Ishikawa (cell line): Measurements from ENCODE around the gene PTPA.

Experiments used
- CEBPB ChIP-seq: IDR thresholded peaks from 2 replicates; pipeline ENCODE4 v1.6.1; 2012
- CREB1 ChIP-seq: IDR thresholded peaks from 2 replicates; pipeline ENCODE4 v1.6.1; 2012; ENCODE audit warnings: low read depth
- EGR1 ChIP-seq: IDR thresholded peaks from 2 replicates; pipeline ENCODE4 v1.6.1; 2012
- EP300 ChIP-seq: IDR thresholded peaks from 2 replicates; pipeline ENCODE4 v1.6.1; 2012; ENCODE audit warnings: borderline replicate concordance
- FOXM1 ChIP-seq: IDR thresholded peaks from 2 replicates; pipeline ENCODE4 v1.6.1; 2012; ENCODE audit warnings: low read depth, borderline replicate concordance
- NFIC ChIP-seq: IDR thresholded peaks from 2 replicates; pipeline ENCODE4 v1.6.1; 2012
- RAD21 ChIP-seq: IDR thresholded peaks from 2 replicates; pipeline ENCODE4 v1.6.1; 2012; ENCODE audit warnings: low read depth
- REST ChIP-seq: IDR thresholded peaks from 2 replicates; pipeline ENCODE4 v1.6.1; 2012; ENCODE audit warnings: low read depth, mild to moderate bottlenecking
- TAF1 ChIP-seq: IDR thresholded peaks from 2 replicates; pipeline ENCODE4 v1.6.1; 2012; ENCODE audit warnings: low read depth, mild to moderate bottlenecking
- TCF12 ChIP-seq: IDR thresholded peaks from 2 replicates; pipeline ENCODE4 v1.6.1; 2012; ENCODE audit warnings: low read depth
- TEAD4 ChIP-seq: IDR thresholded peaks from 2 replicates; pipeline ENCODE4 v1.6.1; 2012
- USF1 ChIP-seq: IDR thresholded peaks from 2 replicates; pipeline ENCODE4 v1.6.1; 2012
- YY1 ChIP-seq: IDR thresholded peaks from 2 replicates; pipeline ENCODE4 v1.6.1; 2012; ENCODE audit warnings: low read depth
- ZBTB7A ChIP-seq: IDR thresholded peaks from 2 replicates; pipeline ENCODE4 v1.6.1; 2012; ENCODE audit warnings: low read depth
- TF ChIP-seq, protein P1 (sequence below): IDR thresholded peaks from 2 replicates; pipeline ENCODE4 v1.6.1; 2012

Gene PTPA

DNA sequence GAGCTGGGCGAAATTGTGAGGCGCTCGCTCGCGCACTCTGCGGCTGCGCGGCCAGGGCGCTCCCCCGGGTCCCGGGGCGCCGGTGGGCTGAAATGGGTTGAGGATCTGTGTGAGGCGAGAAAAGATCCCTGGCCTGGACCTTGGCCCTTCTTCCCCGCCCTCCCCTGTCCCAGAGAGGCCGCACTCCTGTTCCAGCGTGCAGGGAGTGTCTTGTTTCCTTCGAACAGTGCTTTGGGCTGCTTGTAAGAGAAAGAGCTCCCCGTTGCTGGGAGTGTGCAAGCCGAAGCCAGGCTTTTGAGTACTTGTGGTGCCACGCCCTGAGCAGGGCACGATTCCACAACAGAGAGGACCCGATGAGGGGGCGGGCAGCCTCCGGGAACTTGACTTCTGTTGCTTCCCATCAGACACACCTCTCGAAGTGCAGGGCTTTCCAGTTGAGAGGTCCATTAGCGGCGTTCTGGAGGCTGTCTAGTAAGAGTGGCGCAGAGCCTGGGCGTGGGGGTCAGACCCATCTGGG, 29.8 kb upstream of the PTPA start:
- TF ChIP-seq USF1 (no peak), CREB1 (no peak)
- TF ChIP-seq, protein P1, sequence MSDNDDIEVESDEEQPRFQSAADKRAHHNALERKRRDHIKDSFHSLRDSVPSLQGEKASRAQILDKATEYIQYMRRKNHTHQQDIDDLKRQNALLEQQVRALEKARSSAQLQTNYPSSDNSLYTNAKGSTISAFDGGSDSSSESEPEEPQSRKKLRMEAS, result no peak

GRCh38 chr9:129084087-129084486, 27.1 kb upstream of the PTPA start:
- TF ChIP-seq CREB1 (no peak), YY1 (no peak)

GRCh38 chr9:129089246-129089645, 22.0 kb upstream of the PTPA start:
- TF ChIP-seq EGR1 (no peak), REST (no peak)
- TF ChIP-seq, protein P1, result no peak

DNA sequence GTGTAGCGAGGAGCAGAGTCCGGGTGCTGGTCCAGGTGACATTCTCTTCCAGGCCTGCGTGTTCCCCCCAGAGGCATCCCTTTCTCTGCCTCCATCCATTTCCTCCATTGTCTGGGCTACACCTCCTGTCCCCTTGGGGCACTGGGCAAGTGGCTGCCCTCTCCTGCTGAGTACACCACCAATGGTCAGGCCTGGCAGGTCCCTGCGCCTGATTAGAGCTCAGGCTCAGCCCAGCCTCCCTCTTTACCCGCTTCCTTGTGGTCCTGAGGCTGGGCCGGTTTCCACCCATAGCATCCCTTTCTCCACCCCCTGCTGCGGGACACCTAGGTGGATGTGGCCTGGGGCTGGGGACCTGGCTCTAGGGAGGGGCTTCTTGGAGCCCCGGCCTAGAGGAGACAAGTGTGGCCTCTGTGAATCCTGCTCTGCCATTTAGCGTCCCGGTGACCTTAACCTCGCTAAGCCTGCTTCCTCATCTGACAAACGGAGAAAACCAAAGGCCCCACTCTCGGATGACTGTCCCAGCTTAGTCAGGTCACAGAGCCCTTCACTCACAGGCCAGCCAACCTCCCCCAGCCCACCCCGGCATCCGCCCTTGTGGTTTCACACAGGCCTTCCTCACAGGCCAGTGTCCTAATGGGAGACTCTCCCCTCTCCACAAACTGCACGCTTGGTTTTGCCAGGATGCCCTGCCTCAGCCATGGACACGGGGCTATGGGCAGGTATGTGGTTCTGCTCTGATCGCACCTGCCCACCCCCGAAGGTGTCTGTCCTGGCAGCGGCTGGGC, 17.4 kb upstream of the PTPA start:
- TF ChIP-seq, protein P1, result no peak
- TF ChIP-seq TAF1, result no peak
- TF ChIP-seq EP300, result no peak
- TF ChIP-seq USF1, result no peak
- TF ChIP-seq CEBPB, result no peak
- TF ChIP-seq REST, result no peak
- no peak for TF ChIP-seq TCF12
- no peak for TF ChIP-seq RAD21
- TF ChIP-seq NFIC, result no peak
- TF ChIP-seq ZBTB7A, result no peak
- TF ChIP-seq EGR1, result no peak
- TF ChIP-seq CREB1, result no peak
- no peak for TF ChIP-seq TEAD4
- no peak for TF ChIP-seq YY1
- no peak for TF ChIP-seq FOXM1

DNA sequence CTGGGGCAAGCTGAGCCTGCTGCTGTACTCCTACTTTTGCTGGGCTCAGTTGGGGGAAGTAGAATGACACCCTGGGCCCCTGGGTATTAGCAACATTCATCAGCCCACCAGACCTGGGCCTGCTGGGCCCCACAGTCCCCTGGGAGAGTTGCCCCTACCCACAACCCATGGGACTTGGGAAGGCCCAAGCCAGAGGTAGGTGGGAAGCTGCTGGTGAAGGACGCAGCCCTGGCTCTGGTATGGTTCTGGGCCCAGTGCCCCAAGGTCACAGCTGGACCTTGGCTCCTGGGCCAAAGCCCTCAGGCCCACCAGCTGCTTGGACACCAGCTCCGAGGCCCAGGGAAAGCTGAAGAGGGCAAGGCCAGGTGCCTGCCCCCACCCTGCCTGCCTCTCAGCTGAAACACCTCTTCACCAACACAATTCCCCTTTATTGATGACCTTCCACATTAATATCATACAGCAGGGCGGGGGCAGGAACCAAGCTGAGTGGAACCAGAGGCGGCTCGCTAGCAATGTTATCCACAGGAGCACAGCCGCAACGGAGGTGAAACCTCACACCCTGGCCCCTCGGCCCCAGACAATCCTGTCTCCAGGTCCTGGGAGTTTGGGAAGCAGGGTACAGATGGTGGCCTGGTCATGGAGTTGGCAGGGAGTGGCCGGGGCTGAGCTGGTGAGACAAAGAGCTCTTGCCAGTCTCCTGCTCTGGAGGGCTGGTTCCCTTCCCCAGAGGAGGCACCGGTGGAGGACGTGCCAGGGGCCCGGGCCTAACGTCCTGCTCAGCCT, 16.6 kb upstream of the PTPA start:
- TF ChIP-seq NFIC, result no peak
- no peak for TF ChIP-seq REST
- TF ChIP-seq TAF1, result no peak
- TF ChIP-seq EGR1, result no peak
- TF ChIP-seq, protein P1, result no peak
- no peak for TF ChIP-seq TCF12
- TF ChIP-seq YY1, result no peak
- no peak for TF ChIP-seq ZBTB7A
- TF ChIP-seq TEAD4, result no peak
- no peak for TF ChIP-seq CREB1
- TF ChIP-seq RAD21, result no peak
- TF ChIP-seq EP300, result no peak
- no peak for TF ChIP-seq USF1
- no peak for TF ChIP-seq CEBPB
- TF ChIP-seq FOXM1, result no peak
